HCT116 (cell line): ENCODE data around the gene RSL1D1. TPM values are rescaled to one million over a fixed set of nuclear protein-coding genes. Genes with fewer than 3 reads are reported as not detected.

Experiments used
- ATAC-seq: fragments of 200-7000 bp; cut with Tn5 transposase; 2 replicates; pipeline ENCODE4 v1.9.1; 2020; ENCODE audit warnings: mild to moderate bottlenecking, moderate library complexity
- BruUV-seq: library from RNA; stranded (reverse); fragments of 400-500 nt; replicated peaks from 2 replicates; lab custom pipeline; 2021; lab: Mats Ljungman, UMichigan
- CTCF ChIA-PET: fragments of 300-600 bp; sonication (Branson Sonifier 250); formaldehyde crosslinking; loops from one replicate; lab custom pipeline; 2021; ENCODE audit warnings: antibody characterized with exemption; lab: Charles Lee
- POLR2A ChIA-PET: fragments of 300-600, 350-600 bp; sonication (Branson Sonifier 250); formaldehyde crosslinking; loops from one replicate; lab custom pipeline; 2021; ENCODE audit warnings: antibody characterized with exemption; lab: Charles Lee
- RAD21 ChIA-PET, 2 experiments: fragments of 300-600 bp; sonication (Branson Sonifier 250); formaldehyde crosslinking; loops; one replicate each; lab custom pipeline; 2023; ENCODE audit warnings: low total read pairs in 2 of 2; ENCODE audit not compliant: uncharacterized antibody in 2 of 2, unreplicated experiment in 2 of 2, low non-redundant PET in 1 of 2; lab: Charles Lee
- DNase-seq: peaks from one replicate; pipeline ENCODE4 v3.0.0-alpha.2; 2010; ENCODE audit warnings: low read depth, low spot score
- H2AFZ ChIP-seq: fragments of 200-600 bp; shearing (Covaris generic), sonication (generic); 2 replicates; pipeline ENCODE4 v1.6.1; 2017; ENCODE audit warnings: low read depth, mixed run types, mixed read lengths, antibody characterized with exemption, low read length; ENCODE audit not compliant: poor library complexity, severe bottlenecking
- H3K27ac ChIP-seq: 2 replicates; pipeline ENCODE4 v1.5.1; 2012; ENCODE audit warnings: low read depth, low read length
- H3K27me3 ChIP-seq: fragments of 200-600 bp; sonication (generic); 2 replicates; pipeline ENCODE4 v1.6.1; 2016; ENCODE audit warnings: mixed run types, low read length, mixed read lengths; ENCODE audit not compliant: insufficient read depth
- H3K36me3 ChIP-seq, 2 experiments: fragments of 200-500 bp in 1 of 2; fragments of 200-600 bp in 1 of 2; sonication (Bioruptor generic) in 1 of 2; sonication (generic) in 1 of 2; 2 replicates each; pipeline versions ENCODE4 v1.5.1 to v1.6.1; 2014 to 2016; ENCODE audit warnings: low read length in 2 of 2, inconsistent platforms in 1 of 2, mixed read lengths in 1 of 2, mixed run types in 1 of 2; ENCODE audit not compliant: insufficient read depth in 2 of 2, control insufficient read depth in 1 of 2
- H3K4me1 ChIP-seq, 2 experiments: fragments of 200-600 bp in 1 of 2; sonication (generic) in 1 of 2; 2 replicates each; pipeline versions ENCODE4 v1.5.1 to v1.6.1; 2012 to 2017; ENCODE audit warnings: low read length in 2 of 2, inconsistent platforms in 1 of 2, mild to moderate bottlenecking in 1 of 2, mixed read lengths in 1 of 2, mixed run types in 1 of 2, moderate library complexity in 1 of 2; ENCODE audit not compliant: insufficient read depth in 2 of 2, control insufficient read depth in 1 of 2
- H3K4me2 ChIP-seq: fragments of 200-600 bp; sonication (generic); 2 replicates; pipeline ENCODE4 v1.6.1; 2017; ENCODE audit warnings: mixed run types, low read length, mixed read lengths
- H3K4me3 ChIP-seq, 2 experiments: fragments of 200-600 bp in 1 of 2; sonication (generic) in 1 of 2; replicated peaks in 1 of 2; 2 replicates each; pipeline ENCODE4 v1.5.1; 2011 to 2016; ENCODE audit warnings: low read length in 2 of 2, control low read depth in 1 of 2, low read depth in 1 of 2, mild to moderate bottlenecking in 1 of 2, mixed read lengths in 1 of 2, mixed run types in 1 of 2
- H3K79me2 ChIP-seq: fragments of 200-600 bp; sonication (generic); 2 replicates; pipeline ENCODE4 v1.6.1; 2017; ENCODE audit warnings: mild to moderate bottlenecking, mixed run types, low read length, moderate library complexity, mixed read lengths; ENCODE audit not compliant: insufficient read depth
- H3K9ac ChIP-seq: fragments of 200-600 bp; sonication (generic); 2 replicates; pipeline ENCODE4 v1.6.1; 2016; ENCODE audit warnings: low read length, mixed read lengths
- H3K9me2 ChIP-seq: fragments of 200-600 bp; sonication (generic), shearing (Covaris generic); 2 replicates; pipeline ENCODE4 v1.6.1; 2017; ENCODE audit warnings: mixed run types, mild to moderate bottlenecking, moderate library complexity; ENCODE audit not compliant: insufficient read depth
- H3K9me3 ChIP-seq, 2 experiments: fragments of 200-500 bp in 1 of 2; fragments of 200-600 bp in 1 of 2; sonication (Bioruptor generic) in 1 of 2; sonication (generic) in 1 of 2; 2 replicates each; pipeline ENCODE4 v1.6.1; 2014 to 2017; ENCODE audit warnings: low read length in 2 of 2, mixed read lengths in 2 of 2, inconsistent platforms in 1 of 2, low read depth in 1 of 2, mild to moderate bottlenecking in 1 of 2, mixed run types in 1 of 2, moderate library complexity in 1 of 2; ENCODE audit not compliant: control insufficient read depth in 1 of 2, insufficient read depth in 1 of 2
- H4K20me1 ChIP-seq: fragments of 200-600 bp; sonication (generic), shearing (Covaris generic); 2 replicates; pipeline ENCODE4 v1.6.1; 2017; ENCODE audit warnings: mixed run types, mild to moderate bottlenecking, moderate library complexity; ENCODE audit not compliant: insufficient read depth
- ELF1 ChIP-seq: IDR thresholded peaks from 2 replicates; pipeline ENCODE4 v1.6.1; 2012; ENCODE audit warnings: low read depth, borderline replicate concordance
- POLR2A ChIP-seq: IDR thresholded peaks from 2 replicates; pipeline ENCODE4 v1.7.0; 2011; ENCODE audit warnings: borderline replicate concordance; ENCODE audit not compliant: insufficient read depth, insufficient read length; ENCODE audit errors: extremely low read depth
- POLR2AphosphoS5 ChIP-seq: IDR thresholded peaks from 2 replicates; pipeline ENCODE4 v1.6.1; 2011; ENCODE audit warnings: mild to moderate bottlenecking, low read depth, low read length, moderate library complexity
- SP1 ChIP-seq: IDR thresholded peaks from 2 replicates; pipeline ENCODE4 v1.6.1; 2012; ENCODE audit warnings: low read depth
- SRF ChIP-seq: IDR thresholded peaks from 2 replicates; pipeline ENCODE4 v1.6.1; 2012; ENCODE audit warnings: low read depth
- TCF7L2 ChIP-seq: IDR thresholded peaks from 2 replicates; pipeline ENCODE4 v1.7.0; 2011; ENCODE audit warnings: borderline replicate concordance, inconsistent platforms; ENCODE audit not compliant: insufficient read depth, insufficient read length; ENCODE audit errors: extremely low read depth
- YY1 ChIP-seq: IDR thresholded peaks from 2 replicates; pipeline ENCODE4 v1.6.1; 2011; ENCODE audit warnings: low read length, low read depth, moderate library complexity, mild to moderate bottlenecking; ENCODE audit not compliant: insufficient replicate concordance; ENCODE audit errors: extremely low read depth
- intact Hi-C: fragments of 100-400 bp; cut with micrococcal nuclease; formaldehyde crosslinking; loops from 2 replicates; pipeline ENCODE4 v1.10.0; 2022
- total RNA-seq: library from RNA; stranded (reverse); gene quantifications from one replicate; pipeline ENCODE4 v1.2.1, GENCODE V29; 2021; ENCODE audit not compliant: unreplicated experiment
- TF ChIP-seq, protein P1 (sequence below): IDR thresholded peaks from 2 replicates; pipeline ENCODE4 v1.6.1; 2012
- TF ChIP-seq, protein P2 (sequence below), 3 experiments: fragments of 200-600 bp in 1 of 3; sonication (generic) in 1 of 3; IDR thresholded peaks in 2 of 3; conservative IDR thresholded peaks in 1 of 3; 2 replicates each; pipeline ENCODE4 v1.5.1; 2012 to 2017; ENCODE audit warnings: low read depth in 2 of 3, low read length in 2 of 3, antibody characterized with exemption in 1 of 3, borderline replicate concordance in 1 of 3, control low read depth in 1 of 3, mild to moderate bottlenecking in 1 of 3, mixed read lengths in 1 of 3, mixed run types in 1 of 3, moderate library complexity in 1 of 3; ENCODE audit not compliant: insufficient read depth in 1 of 3
- TF ChIP-seq, protein P3 (sequence below): IDR thresholded peaks from 2 replicates; pipeline ENCODE4 v1.6.1; 2012; ENCODE audit warnings: low read depth
- TF ChIP-seq, protein P4 (sequence below): IDR thresholded peaks from 2 replicates; pipeline ENCODE4 v1.6.1; 2011; ENCODE audit warnings: mild to moderate bottlenecking, low read length, moderate library complexity; ENCODE audit not compliant: insufficient replicate concordance; ENCODE audit errors: extremely low read depth

RSL1D1 gene
- total RNA-seq, 1 experiment from 2014 or later: 291 TPM

DNA sequence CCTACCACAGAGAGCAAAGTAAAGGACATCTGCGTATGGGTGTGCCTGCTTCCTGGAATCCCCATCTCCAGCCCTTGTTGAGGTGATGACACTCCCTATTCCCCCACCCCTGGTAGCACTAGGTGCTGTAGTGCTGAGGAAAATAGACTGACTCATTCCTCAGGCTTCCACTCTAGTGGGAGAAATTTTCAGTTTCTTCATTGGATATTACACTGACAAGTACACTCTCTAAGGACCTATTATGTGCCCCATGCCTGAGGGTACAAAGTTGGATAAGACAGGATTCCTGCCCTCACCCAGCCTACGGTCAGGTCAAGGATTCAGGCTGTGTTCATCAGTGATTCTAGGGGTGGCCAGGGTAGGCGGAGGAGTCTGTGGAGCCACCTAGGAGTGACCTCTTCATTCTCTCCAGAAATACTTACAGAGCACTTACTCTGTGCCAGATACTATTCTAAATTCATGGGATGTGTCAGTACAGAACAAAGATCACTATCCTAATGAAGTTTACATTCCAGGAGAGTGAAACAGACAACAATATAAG is 49.8 kb downstream of the RSL1D1 start:
- no peak for TF ChIP-seq POLR2AphosphoS5
- no peak for TF ChIP-seq YY1
- TF ChIP-seq POLR2A: no peak
- TF ChIP-seq SRF: no peak
- TF ChIP-seq TCF7L2: no peak
- TF ChIP-seq, protein P1, sequence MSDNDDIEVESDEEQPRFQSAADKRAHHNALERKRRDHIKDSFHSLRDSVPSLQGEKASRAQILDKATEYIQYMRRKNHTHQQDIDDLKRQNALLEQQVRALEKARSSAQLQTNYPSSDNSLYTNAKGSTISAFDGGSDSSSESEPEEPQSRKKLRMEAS: no peak
- TF ChIP-seq, protein P2, sequence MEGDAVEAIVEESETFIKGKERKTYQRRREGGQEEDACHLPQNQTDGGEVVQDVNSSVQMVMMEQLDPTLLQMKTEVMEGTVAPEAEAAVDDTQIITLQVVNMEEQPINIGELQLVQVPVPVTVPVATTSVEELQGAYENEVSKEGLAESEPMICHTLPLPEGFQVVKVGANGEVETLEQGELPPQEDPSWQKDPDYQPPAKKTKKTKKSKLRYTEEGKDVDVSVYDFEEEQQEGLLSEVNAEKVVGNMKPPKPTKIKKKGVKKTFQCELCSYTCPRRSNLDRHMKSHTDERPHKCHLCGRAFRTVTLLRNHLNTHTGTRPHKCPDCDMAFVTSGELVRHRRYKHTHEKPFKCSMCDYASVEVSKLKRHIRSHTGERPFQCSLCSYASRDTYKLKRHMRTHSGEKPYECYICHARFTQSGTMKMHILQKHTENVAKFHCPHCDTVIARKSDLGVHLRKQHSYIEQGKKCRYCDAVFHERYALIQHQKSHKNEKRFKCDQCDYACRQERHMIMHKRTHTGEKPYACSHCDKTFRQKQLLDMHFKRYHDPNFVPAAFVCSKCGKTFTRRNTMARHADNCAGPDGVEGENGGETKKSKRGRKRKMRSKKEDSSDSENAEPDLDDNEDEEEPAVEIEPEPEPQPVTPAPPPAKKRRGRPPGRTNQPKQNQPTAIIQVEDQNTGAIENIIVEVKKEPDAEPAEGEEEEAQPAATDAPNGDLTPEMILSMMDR (IDR thresholded peaks at IDR 0.05 in 2 of 3, conservative IDR thresholded peaks at IDR 0.05 in 1 of 3; ENCODE audit: borderline replicate concordance in 1 of 3, insufficient read depth in 1 of 3, low read depth in 2 of 3, low read length in 2 of 3): no peak
- TF ChIP-seq, protein P3, sequence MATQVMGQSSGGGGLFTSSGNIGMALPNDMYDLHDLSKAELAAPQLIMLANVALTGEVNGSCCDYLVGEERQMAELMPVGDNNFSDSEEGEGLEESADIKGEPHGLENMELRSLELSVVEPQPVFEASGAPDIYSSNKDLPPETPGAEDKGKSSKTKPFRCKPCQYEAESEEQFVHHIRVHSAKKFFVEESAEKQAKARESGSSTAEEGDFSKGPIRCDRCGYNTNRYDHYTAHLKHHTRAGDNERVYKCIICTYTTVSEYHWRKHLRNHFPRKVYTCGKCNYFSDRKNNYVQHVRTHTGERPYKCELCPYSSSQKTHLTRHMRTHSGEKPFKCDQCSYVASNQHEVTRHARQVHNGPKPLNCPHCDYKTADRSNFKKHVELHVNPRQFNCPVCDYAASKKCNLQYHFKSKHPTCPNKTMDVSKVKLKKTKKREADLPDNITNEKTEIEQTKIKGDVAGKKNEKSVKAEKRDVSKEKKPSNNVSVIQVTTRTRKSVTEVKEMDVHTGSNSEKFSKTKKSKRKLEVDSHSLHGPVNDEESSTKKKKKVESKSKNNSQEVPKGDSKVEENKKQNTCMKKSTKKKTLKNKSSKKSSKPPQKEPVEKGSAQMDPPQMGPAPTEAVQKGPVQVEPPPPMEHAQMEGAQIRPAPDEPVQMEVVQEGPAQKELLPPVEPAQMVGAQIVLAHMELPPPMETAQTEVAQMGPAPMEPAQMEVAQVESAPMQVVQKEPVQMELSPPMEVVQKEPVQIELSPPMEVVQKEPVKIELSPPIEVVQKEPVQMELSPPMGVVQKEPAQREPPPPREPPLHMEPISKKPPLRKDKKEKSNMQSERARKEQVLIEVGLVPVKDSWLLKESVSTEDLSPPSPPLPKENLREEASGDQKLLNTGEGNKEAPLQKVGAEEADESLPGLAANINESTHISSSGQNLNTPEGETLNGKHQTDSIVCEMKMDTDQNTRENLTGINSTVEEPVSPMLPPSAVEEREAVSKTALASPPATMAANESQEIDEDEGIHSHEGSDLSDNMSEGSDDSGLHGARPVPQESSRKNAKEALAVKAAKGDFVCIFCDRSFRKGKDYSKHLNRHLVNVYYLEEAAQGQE: no peak
- TF ChIP-seq SP1: no peak
- TF ChIP-seq ELF1: no peak
- TF ChIP-seq, protein P4, sequence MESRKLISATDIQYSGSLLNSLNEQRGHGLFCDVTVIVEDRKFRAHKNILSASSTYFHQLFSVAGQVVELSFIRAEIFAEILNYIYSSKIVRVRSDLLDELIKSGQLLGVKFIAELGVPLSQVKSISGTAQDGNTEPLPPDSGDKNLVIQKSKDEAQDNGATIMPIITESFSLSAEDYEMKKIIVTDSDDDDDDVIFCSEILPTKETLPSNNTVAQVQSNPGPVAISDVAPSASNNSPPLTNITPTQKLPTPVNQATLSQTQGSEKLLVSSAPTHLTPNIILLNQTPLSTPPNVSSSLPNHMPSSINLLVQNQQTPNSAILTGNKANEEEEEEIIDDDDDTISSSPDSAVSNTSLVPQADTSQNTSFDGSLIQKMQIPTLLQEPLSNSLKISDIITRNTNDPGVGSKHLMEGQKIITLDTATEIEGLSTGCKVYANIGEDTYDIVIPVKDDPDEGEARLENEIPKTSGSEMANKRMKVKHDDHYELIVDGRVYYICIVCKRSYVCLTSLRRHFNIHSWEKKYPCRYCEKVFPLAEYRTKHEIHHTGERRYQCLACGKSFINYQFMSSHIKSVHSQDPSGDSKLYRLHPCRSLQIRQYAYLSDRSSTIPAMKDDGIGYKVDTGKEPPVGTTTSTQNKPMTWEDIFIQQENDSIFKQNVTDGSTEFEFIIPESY: no peak
- TF ChIP-seq, all 23 proteins: peak for 0
- no peak overlapping the region for H3K27ac ChIP-seq
- no peak overlapping the region for H2AFZ ChIP-seq
- no peaks in the 10 kb centered on the region; a peak in 1 of 4 replicates for H3K36me3 ChIP-seq
- no peak overlapping the region for H3K9ac ChIP-seq
- no peak overlapping the region for H3K4me2 ChIP-seq
- no peak overlapping the region for H3K4me3 ChIP-seq
- H4K20me1 ChIP-seq: no peaks in the 10 kb centered on the region
- ChIA-PET RAD21 (no interaction called here), POLR2A (no interaction called here), CTCF (no interaction called here)
- H3K4me1 ChIP-seq: peaks cover 7 to 18% of the 10 kb centered on the region in 2 experiments; a peak in 3 of 4 replicates
- BruUV-seq: no TSS peak
- no peak for ATAC-seq
- no peak for DNase-seq
- no peaks in the 10 kb centered on the region for H3K9me3 ChIP-seq
- no peaks in the 10 kb centered on the region for H3K9me2 ChIP-seq
- peaks cover 15% of the 10 kb centered on the region for H3K79me2 ChIP-seq
- intact Hi-C loops: no loop called here
- no peaks in the 10 kb centered on the region for H3K27me3 ChIP-seq
